ENCODE data around the gene CROCC.
"Not testable (repeated sequence)": the region's sequence is repeated elsewhere in the genome, so short reads cannot be mapped to it uniquely, and the experiment has no call there.

The CROCC gene

GRCh38 chr1:16946185-16946584, 24.5 kb downstream of the CROCC start:
- DNase-seq: not testable (repeated sequence)

- no peak for DNase-seq
Measured at GRCh38 chr1:16946646-16947045, 24.9 kb downstream of the CROCC start.

- DNase-seq: not testable (repeated sequence)
Measured at GRCh38 chr1:16948282-16948891, 26.7 kb downstream of the CROCC start.

- not testable (repeated sequence) for DNase-seq
Measured at GRCh38 chr1:16949026-16949425, 27.3 kb downstream of the CROCC start.

- not testable (repeated sequence) for DNase-seq
Measured at GRCh38 chr1:16952376-16952775, 30.6 kb downstream of the CROCC start.

GRCh38 chr1:16954579-16954978, 32.8 kb downstream of the CROCC start:
- no peak for DNase-seq

GRCh38 chr1:16955186-16955585, 33.5 kb downstream of the CROCC start:
- DNase-seq: no peak

- no peak for DNase-seq
Measured at GRCh38 chr1:16956775-16957174, 35.0 kb downstream of the CROCC start.

- no peak for DNase-seq
Measured at GRCh38 chr1:16957731-16958130, 36.0 kb downstream of the CROCC start.

- no peak for DNase-seq
Measured at GRCh38 chr1:16958475-16958874, 36.7 kb downstream of the CROCC start.

- peak; percentile 61 for DNase-seq
Measured at GRCh38 chr1:16960560-16961296, 39.0 kb downstream of the CROCC start.

- no peak for DNase-seq
Measured at GRCh38 chr1:16961297-16962133, 39.8 kb downstream of the CROCC start.

GRCh38 chr1:16964169-16964568, 42.4 kb downstream of the CROCC start:
- DNase-seq: not testable (repeated sequence)

GRCh38 chr1:16965486-16966067, 43.8 kb downstream of the CROCC start:
- DNase-seq: no peak

- DNase-seq: no peak
Measured at GRCh38 chr1:16966282-16966681, 44.6 kb downstream of the CROCC start.

- DNase-seq: no peak
Measured at GRCh38 chr1:16967095-16967575, 45.4 kb downstream of the CROCC start.

- DNase-seq: no peak
Measured at GRCh38 chr1:16967962-16968361, 46.2 kb downstream of the CROCC start.

- DNase-seq: no peak
Measured at GRCh38 chr1:16968372-16968771, 46.6 kb downstream of the CROCC start.

GRCh38 chr1:16969057-16969611, 47.4 kb downstream of the CROCC start:
- DNase-seq: no peak

- no peak for DNase-seq
Measured at GRCh38 chr1:16969651-16970050, 47.9 kb downstream of the CROCC start.

GRCh38 chr1:16970132-16970910, 48.6 kb downstream of the CROCC start:
- no peak for DNase-seq
